ENCODE data around the gene UBALD1.
"Not testable (repeated sequence)": the region's sequence is repeated elsewhere in the genome, so short reads cannot be mapped to it uniquely, and the experiment has no call there.

Gene UBALD1

GRCh38 chr16:4591706-4592470 lies 22.8 kb downstream of the UBALD1 start:
- DNase-seq: no peak

GRCh38 chr16:4591191-4591590 lies 23.5 kb downstream of the UBALD1 start:
- DNase-seq: no peak

DNA sequence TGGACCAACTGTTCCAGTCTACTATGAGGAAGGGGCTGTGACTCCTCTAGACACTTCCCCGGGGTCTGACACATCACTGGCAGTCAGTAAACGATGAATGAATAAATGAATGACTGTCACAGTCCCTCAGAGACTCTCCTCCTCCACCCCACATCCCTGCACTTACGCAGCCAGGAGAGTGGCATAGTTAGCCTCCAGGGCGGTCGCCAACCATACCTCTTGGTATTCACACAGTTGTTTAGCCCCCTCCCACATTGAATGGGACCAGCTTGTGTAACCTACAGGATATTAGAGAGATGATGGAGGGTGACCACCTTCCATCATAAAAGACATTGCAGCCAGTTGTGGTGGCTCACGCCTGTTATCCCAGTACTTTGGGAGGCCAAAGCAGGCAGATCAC lies 25.7 kb downstream of the UBALD1 start:
- DNase-seq: no peak

- peak; percentile 19 for DNase-seq
Measured at GRCh38 chr16:4588386-4588785, 26.3 kb downstream of the UBALD1 start.

GRCh38 chr16:4586291-4586690 lies 28.4 kb downstream of the UBALD1 start:
- DNase-seq: no peak

DNA sequence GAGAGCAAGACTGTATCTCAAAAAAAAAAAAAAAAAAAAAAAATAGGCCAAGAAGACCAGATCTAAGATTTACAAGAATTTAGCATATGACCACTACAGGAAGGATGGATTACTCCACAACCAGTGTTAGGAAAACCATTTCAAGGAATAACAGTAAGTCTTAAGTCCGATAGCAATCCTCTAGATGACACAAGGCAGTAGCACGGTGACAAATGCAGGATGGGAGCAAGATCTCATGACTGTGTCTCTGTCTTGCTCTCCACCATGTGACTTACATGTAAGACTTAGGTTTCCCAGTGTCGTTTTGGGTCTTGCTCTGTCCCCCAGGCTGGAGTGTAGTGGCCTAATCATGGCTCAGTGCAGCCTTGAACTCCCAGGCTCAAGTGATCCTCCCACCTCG lies 30.8 kb downstream of the UBALD1 start:
- no peak for DNase-seq

DNA sequence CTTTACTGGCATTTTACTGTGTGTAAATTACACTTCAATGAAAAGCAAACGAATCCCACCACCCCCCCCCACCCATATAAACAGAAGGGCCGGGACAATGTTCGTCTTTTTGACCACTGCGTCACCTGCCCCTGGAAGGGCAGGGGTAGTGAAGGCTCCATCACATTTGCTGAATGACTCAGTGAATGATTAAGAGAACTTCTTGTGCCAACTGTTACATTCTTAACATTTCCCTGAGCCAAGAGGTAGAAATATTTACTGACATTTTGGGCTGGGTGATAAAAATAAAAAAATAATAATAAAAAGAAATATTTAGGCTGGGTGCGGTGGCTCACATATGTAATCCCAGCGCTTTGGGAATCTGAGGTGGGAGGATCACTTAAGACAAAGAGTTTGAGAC lies 34.4 kb downstream of the UBALD1 start:
- DNase-seq: no peak

DNA sequence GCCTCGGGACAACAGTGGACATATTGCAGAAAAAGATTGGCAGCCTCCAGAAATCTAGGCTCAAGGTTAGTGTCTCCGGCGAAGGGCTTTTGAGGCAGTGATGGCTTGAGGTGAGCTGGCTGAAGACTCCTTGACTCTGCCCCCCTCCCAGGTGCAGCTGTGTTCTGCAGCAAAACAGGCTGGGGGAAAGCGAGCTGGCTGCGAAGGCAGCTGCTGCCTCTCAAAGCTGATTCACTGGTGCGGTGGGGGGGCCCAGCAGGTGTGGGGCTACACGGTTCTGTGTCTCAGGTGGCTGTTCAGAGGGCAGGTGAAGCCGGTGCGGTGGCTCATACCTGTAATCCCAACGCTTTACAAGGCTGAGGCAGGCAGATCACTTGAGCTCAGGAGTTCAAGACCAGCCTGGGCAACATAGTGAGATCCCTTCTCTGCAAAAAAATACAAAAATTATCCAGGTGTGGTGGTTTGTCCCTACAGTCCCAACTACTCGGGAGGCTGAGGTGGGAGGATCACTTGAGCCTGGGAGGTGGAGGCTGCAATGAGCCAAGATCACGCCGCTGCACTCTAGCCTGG lies 35.6 kb downstream of the UBALD1 start:
- no peak for DNase-seq

GRCh38 chr16:4576008-4576407 lies 38.7 kb downstream of the UBALD1 start:
- no peak for DNase-seq

DNA sequence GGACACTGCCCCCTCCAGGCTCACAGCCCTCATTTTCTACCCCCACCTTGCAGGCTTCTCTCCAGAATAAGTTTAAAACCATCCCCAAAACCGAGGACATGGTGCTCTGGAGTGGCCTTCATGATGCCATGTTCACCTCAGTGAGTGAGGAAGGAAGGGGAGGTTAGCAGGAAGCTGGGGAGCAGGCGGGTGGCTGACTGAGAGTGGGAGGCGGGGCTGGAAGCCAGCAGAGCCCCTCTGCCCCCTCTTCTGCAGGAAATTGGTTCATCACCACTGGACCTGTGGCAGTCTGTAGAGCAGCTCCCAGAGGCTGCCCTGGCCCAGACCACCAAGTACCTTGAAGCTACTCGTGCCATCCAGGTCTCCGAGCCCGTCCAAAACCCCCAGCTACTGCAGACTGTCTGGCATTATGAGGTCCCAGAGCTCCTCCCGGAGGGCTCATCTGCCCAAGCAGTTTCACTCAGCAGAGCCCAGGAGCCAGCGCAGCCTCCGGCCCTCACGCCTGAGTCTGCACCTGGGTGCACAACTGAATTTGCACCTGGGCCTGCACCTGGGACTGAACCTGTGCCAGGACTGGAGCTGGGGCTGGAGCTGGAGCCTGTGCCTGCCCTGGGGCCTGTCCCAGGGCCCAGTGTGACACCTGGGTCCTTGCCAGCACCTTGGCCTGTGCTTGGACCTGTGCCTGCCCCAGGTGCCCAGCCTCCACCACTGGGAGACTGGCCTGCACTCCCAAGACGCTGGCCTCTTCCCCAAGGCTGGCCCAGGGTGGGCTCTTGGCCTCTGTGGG lies 39.6 kb downstream of the UBALD1 start:
- DNase-seq: no peak

DNA sequence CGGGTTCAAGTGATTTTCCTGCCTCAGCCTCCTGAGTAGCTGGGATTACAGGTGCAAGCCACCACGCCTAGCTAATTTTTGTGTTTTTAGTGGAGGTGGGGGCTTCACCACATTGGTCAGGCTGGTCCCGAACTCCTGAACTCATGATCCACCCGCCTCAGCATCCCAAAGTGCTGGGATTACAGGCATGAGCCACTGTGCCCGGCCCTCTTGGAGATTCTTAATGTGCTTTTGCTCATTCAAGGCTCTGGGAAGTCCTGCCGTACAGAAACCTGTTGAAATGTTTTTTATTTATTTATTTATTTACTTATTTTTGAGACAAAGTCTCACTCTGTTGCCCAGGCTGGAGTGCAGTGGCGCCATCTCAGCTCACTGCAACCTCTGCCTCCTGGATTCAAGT lies 40.8 kb downstream of the UBALD1 start:
- DNase-seq: not testable (repeated sequence)

GRCh38 chr16:4572715-4573114 lies 42.0 kb downstream of the UBALD1 start:
- DNase-seq: peak; percentile 41

- DNase-seq: peak; percentile 23
Measured at GRCh38 chr16:4570688-4571321, 43.9 kb downstream of the UBALD1 start.

- no peak for DNase-seq
Measured at GRCh38 chr16:4570086-4570485, 44.6 kb downstream of the UBALD1 start.

- no peak for DNase-seq
Measured at GRCh38 chr16:4566144-4566543, 48.5 kb downstream of the UBALD1 start.

- no peak for DNase-seq
Measured at GRCh38 chr16:4564661-4565267, 49.9 kb downstream of the UBALD1 start.

DNA sequence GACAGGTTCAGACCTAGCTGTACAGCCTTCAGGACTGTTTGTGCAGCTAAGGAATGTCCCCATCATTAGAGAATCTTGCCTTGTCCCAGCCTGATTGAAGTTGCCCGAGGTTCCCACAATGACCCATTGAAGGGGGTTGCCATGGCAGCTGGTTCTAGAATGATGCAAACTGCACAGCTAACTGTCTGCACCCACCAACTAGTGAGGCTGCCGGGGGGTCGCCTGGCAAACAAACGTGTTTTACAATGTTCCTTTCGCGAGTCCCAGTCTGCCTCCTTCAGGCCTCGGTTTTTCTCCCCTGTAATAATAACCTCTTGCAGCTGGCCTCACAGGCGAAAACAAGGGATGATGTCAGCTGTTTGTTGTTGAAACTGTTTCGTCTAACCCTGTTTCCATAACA lies 53.1 kb downstream of the UBALD1 start:
- no peak for DNase-seq
